A204.1 (cell line): ENCODE results near the gene COQ9.
A peak's percentile ranks its signal among the peaks of the same experiment; 100 is the strongest.
"Not testable (repeated sequence)": the region's sequence is repeated elsewhere in the genome, so short reads cannot be mapped to it uniquely, and the experiment has no call there.

Experiments
- FAIRE-seq: peaks from 2 replicates; lab custom pipeline; 2012; peaks lifted over from hg19 to GRCh38; lab: Jason Lieb, UNC

COQ9 gene, protein sequence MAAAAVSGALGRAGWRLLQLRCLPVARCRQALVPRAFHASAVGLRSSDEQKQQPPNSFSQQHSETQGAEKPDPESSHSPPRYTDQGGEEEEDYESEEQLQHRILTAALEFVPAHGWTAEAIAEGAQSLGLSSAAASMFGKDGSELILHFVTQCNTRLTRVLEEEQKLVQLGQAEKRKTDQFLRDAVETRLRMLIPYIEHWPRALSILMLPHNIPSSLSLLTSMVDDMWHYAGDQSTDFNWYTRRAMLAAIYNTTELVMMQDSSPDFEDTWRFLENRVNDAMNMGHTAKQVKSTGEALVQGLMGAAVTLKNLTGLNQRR

DNA sequence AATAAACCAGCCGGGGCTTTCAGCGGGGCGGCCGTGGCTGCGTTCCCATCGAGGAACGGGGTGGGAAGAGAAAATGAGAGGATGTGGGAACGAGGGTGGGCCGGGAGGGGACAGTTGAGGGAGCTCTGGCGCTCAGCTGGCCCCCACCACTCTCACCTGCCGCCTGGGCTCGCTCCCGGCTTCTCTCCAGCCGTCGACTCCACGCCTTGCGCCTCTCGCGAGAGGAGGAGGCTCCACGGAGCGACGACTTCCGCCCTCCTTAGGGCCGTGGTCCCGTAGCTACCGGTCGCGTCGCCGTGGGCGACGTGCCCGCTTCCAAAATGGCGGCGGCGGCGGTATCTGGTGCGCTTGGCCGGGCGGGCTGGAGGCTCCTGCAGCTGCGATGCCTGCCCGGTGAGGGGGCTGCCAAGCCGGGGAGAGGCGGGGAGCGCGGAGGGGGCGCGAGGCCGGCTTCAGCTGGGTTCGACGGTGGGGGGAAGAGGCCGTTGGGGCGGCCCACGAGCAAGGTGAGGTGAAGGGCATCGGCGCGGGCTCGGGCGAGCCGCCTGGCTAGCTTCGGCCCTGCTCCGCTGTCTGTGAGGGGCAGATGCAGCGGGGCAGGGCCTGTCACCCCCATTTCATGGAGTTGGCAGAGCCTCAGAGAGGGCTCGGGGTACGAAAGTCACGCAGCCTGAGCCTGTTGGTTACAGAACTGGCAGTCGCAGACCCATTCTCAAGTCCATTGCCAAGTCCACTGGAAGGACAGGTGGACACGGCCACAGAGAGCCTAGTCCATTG lies at the start of gene COQ9, which contains the start of gene CIAPIN1:
Gene COQ9, plus strand, starts transcription at position 294 of the 777 bp plus-strand sequence. Its CDS starts 27 bp downstream, at position 321.
Gene CIAPIN1, minus strand, starts transcription at position 200 of the 777 bp plus-strand sequence. CDS start 6,457 bp downstream, outside the sequence.
- no peak for FAIRE-seq

DNA sequence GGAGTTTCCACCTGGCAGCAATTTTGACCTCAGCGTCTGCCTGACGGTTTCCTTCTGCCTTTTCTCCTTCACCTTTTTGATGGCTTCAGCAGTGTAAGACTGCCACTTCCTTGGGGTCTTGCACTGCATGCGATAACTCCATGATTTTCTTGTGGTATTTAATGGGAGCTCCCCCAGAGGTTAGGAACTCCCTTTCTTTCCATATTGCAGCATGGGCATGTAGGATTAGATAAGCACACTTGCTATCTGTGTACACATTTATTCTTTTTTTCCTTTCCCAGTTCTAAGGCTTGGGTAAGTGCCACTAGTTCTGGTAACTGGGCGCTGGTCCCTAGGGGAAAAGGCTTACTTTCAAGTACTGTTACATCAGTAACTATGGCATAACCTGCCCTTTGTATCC lies 49.8 kb upstream of the COQ9 start:
- not testable (repeated sequence) for FAIRE-seq

DNA sequence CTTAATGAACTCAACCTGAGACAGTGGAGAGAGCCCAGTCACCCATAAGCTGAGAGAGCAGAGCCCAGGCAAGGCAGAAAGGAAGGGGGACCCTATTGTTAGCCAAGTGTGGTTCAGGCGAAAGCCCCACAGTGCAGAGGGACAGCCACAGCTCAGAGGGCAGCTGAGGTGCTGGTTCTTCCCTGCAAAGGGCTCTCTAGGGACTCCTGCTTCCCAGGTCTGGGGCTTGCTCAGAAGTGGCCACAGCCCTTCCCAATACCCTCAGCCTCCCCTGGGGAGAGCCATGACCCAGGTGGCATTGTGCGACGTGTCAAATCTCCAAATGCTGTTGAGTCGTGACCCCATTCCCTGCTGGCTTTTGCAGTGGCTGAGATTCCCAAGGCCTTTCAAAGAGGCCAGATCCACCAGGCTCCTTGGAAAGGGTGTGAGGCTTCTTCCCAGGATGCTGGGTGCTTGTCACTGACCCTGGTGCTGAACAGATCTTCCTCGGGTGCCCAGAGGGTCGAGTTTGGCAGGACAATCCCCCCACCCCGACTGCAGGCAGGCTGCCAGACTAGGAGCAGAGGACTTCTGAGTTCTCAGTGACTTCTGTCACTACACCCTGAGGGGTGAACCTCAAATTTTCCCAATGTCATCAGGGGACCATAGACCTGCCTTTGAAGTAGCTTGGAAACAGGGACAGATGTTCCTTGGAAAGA lies 45.2 kb upstream of the COQ9 start:
- no peak for FAIRE-seq

DNA sequence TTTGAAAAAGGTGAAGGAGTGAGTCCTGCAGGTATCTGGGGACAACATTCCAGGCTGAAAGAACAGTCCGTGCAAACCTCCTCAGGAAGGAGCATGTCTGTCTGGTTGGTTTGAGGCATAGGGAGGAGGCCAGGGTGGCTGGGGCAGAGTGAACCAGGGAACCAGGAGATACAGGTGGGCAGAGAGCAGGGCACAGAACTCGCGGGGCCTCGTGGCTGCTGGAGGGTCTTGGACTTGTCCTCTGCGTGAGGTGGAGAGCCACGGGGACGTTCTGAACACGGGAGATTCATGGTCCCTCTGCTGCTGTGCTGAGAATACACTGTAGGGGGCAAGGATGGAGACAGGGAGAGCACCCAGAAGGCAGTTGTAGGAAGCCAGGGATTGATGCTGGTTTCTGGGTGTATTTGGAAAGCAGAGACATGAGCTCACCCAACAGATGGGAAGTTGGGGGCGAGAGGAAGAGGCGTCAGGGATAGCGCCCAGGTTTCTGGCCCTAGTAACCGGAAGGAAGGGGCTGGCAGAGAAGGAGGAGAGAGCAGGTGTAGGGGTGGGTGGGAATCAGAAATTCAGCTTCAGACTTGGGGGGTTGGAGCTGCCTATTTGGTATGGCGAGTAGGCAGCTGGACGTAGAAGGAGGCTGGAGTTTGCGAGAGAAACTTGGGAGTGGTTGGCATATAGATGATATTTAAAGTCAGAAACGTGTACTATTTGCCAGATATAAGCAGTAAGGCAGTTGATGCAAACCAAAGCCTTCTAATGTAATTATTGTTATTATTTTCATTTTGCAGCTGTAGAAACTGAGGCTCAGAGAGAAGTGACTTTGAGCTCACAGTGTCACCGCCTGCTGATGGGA lies 43.1 kb upstream of the COQ9 start, which contains the start of gene CCL17:
Gene CCL17, plus strand, starts transcription at position 803 of the 853 bp plus-strand sequence. CDS start 9,166 bp downstream, outside the sequence.
- no peak for FAIRE-seq

DNA sequence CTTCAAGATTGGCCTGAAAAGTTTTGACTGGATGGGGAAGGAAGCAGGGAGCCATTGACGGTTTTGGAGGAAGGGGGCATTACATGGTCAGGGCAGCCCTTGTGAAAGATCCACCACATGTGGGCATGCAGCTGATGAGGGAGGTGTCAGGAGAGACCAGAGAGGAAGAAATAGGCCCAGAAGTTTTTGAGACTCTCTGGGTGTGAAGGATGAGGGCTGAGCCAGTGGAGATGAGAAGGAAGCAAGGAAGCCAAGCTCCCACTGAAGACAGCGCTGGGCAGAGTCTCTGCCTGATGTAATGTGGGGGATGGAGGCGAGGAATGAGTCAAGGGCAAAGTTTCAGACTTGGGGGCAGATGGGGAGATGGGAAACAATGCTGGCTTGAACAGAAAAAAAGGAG lies 42.2 kb upstream of the COQ9 start:
- FAIRE-seq: no peak

DNA sequence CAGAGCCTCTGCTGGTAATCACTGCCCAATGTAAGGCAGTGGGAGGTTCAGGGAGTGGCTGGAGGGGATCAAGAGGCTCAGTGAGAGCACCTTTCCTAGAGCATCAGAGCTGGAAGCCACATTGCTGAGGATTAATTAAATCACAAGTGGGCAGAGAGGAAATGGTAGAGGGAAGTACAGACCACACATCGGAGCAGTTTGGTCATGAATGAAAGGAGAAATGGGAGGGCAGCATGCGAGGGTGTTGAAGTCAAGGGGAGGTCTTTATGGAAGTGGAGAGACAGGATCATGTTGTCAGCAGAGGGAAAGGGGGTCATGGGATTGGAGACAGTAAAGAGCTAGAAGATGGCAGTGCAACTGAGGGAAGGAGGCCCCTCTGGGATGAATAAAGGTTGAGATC lies 40.4 kb upstream of the COQ9 start:
- no peak for FAIRE-seq

DNA sequence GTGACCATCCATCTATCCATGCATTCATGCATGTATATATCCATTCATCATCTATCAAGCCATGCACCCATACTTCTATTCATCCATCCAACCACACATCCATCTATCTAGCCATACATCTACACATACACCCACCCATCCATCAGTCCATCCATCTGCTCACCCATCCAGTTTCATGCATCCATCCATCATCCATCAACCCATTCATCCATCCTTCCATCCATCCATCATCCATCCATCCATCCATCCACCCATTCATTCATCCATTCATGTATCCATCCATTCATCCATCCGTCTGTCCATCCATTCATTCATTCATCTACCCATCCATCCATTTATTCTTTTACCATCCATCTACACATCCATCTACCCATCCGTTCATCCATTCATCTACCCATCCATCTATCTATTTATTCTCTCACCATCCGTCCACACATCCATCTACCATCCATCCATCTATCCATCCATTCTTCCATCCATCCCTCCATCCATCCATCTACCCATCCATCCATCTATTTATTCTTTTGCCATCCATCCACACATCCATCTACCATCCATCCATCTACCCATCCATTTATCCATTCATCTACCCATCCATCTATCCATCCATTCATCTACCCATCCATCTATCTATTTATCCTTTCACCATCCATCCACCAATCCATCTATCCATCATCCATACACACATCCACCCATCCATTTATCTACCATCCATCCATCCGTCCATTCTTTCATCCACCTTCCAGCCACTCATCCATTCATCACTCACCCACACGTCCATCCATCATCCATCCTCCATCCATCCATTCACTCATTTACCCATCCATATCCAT lies 39.5 kb upstream of the COQ9 start:
- FAIRE-seq: no peak

DNA sequence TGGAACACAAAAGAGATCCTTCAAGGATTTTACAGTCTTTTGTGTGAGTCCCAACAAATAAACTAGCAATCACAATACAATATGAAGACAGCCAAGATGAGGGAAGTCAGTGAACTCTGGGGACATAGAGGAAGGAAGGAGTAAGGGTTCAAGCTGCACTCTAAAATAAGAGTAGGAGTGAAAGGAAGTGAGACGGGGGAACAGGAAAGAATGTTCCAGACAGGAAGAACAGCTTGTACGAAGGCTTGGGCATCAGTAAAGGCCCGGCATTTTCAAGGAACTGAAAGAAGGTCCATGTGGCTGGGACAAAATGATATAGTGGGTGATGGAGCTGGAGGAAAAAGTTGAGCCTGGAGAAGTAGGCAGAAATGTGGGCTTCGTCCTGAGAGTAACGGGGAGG lies 38.2 kb upstream of the COQ9 start:
- no peak for FAIRE-seq

DNA sequence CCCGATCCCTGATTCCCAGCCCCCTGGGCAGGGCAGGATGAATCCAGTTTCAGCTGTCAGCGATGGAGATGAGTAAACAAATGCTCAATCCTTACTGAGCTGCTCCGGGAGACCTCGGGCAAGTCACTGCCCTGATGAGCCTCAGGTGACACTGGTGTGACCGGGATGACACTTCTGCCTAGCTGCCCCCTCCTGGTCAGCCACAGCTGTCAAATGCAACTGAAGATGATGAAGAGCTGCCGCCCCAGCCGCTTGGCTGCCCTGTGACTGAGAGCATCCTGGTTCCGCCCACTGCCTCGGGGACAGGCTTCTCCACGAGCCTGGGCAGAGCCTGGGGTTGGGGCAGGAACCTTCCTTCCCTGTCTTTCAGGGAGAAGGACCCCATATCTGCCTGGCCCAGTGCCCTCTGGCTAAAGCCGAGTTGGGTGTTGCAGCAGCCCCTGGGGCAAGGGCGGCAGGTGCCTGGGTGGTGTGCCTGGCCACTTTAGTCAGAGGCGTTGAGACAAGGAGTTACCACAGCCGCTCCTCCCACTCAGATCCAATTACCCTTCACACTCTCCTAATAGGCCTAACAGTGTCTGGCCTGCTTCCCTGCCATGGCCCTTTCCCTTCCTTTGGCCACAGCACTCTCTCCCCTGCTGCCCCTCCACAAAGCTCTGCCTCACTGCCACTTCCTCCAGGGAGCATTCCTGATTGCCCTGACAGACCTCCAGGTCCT lies 37.2 kb upstream of the COQ9 start:
- no peak for FAIRE-seq

DNA sequence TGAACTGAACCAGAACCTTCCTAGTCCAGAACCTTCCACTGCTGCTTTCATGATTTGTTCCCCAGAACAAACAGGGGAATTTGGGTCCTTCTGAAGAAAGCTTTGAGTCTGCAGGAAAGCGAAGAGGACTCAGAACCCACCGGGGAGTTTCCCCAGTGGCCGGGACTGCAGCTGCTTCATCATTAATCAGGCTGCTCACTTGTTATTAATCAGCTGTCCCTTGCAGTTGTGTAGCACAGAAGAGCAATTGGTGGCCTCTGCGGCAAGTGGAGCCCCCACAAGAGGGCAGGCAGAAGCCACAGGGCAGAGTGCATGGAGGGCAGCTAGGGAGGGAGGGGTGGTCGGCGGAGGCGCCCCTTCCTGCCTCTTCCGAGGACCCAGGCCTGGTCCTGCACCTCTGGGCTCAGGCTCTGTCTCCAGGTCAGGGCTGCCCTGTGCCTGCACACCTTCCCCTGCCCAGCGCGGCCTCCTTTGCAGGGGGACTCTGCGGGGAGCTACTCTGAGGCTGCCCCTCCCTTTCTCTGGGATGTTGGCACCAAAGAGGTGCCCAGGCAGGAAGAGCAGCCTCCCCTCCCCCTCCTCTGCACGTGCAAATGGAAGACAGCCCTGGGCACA lies 35.8 kb upstream of the COQ9 start:
- no peak for FAIRE-seq

DNA sequence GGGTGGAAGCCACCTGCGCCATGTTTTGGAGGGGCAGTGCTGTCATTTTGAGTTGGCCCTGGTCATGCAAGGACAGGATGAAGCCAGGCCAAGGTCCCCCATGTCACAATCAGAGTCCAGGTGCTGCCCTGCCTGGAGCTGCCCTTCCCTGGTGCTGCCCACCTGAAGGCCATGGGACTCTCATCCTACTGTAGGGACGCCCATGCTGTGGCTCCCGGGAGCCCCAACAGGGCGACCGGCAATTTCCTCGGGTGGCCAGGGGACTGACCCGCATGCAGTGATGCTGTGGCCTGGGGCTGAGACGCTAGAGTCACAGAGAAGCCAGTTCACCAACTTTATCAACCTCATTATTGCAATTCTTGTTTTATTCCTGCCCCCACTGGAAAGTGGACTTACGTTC lies 34.7 kb upstream of the COQ9 start:
- no peak for FAIRE-seq

DNA sequence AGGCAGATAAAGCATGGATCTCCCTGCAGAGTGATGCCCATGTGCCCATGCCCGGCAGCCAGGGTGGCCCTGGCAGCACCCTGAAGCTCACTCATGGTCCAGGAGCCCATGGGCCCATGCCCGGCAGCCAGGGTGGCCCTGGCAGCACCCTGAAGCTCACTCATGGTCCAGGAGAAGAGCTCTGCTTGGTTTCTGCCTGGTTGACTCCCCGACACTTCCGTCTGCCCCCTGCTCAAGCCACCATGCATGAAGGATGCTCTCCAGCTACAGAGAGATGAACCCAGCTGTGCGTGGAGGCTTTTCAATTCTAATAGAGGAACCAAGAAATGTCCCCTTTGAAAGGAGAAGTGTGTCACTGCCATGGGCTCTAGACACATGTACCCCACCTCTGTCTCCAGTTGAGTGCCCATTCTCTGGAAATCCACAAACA lies 34.0 kb upstream of the COQ9 start:
- no peak for FAIRE-seq

DNA sequence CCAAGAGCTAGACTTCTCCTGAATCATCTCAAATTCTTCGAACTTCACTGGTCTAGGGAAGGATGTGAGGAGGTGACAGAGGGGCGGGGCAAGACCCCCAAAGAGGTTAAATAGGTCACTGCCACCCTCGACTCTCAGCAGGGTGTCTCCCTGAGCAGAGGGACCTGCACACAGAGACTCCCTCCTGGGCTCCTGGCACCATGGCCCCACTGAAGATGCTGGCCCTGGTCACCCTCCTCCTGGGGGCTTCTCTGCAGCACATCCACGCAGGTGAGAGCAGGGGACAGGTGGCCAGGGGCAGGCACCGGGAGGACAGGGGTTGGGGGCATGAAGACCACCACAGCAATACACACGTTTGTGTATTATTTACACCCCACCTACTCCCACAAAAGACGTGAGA lies 33.5 kb upstream of the COQ9 start:
- FAIRE-seq: no peak

DNA sequence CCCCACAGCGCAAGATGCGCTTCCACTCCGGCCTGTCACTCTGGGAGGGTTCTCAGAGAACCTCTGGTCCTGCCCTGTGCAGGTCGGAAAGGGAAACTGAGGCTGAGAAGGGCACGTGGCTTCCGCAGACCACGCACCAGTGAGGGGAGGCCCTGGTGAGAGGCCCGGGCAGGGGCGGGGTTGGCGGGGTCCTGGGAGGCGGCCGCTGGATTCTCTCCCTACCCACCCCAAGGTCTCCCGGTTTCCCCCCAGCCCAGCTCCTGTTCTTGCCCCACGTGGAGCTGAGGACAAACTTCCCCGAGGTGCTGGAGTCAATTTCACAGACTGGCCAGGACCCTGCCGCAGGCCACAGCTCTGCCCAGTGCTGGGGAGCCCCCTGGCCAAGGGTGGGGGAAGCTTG lies 31.2 kb upstream of the COQ9 start:
- FAIRE-seq: no peak

DNA sequence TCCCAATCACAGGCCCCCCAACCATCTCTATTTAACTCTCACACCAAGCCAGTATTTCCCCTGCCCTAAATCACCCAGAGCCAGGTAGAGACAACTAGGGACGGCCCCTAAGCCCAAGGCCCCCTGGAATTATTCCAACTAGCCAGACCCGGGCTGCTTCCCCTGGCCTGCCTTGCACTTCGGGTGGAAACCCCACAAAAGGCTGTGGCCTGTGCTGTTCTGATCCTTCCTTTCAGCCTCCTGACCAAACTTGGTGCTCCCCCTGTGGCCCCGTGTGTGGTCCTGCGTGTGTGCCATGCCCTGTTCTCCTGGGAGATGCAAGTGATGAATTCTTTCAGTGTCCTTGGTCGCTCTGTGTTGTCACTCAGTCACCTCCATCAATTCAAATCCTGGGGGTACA lies 27.8 kb upstream of the COQ9 start:
- no peak for FAIRE-seq

DNA sequence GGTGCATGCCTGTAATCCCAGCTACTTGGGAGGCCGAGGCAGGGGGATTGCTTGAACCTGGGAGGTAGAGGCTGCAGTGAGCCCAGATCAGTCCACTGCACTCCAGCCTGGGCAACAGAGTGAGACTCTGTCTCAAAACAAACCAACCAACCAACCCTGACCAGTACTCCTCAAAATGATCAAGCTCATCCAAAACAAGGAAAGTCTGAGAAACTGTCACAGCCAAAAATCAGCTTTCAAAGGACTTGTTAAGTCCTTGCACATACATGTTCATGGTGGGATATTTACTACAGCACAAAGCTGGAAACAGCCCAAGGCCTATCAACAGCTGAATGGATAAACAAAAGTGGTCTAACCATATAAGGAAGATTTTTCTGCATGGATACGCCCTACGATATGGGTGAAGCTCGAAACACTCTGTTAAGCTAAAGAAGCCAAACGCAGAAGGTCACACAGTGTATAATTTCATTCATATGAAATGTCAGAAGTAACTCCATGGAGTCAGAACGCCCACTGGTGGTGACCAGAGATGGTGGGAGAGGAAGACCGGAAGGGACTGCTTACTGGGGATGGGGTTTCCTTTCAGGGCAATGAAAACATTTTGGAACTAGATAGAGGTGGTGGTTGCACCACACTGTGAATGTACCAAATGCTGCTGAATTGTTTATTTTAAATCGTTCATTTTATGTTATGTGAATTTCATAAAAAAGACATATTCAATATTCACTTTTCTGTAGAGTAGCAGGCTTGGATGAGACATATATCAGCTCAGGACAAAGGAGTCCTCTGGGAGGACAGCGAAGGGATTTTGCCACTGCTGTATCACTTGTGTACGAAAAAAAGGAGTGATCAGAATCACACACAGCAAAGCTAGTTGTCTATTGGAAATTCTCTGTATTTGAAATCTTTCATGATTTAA lies 25.0 kb upstream of the COQ9 start:
- FAIRE-seq: peak; percentile 41

DNA sequence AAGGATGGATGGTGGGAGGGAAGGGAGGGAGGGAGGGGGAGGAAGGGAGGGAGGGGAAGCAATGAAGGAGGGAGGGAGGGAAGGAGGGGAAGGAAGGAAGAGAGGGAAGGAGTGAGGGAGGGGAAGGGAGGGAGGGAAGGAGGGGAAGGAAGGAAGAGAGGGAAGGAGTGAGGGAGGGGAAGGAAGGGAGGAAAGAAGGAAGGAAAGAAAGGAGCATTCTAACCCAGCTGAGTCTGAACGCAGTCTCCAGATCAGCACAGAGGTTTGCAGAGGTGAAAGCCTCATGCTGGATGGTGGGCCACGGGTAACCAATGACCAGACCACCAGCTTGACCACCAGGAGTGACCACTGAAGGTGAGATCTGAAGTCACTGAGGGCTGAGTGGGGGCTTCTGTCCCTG lies 24.1 kb upstream of the COQ9 start:
- no peak for FAIRE-seq

DNA sequence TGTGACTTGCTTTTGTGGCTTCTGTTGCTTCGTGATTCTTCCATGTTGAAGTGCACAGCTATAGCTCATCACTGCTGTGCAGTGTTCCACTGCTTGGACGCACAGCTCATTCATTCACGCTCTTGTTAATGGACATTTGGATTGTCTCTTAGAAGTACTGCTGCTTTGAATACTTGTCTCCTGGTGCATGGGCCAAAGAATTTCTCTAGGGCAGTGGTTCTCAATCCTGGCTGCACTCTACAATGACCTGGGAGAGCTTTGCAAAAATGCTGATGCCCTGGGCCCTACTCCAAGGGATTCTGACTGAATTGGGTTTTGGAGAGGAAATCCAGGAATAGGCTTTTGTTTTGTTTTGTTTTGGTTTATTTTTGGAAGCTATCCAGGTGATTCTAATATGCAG lies 22.7 kb upstream of the COQ9 start:
- FAIRE-seq: no peak

DNA sequence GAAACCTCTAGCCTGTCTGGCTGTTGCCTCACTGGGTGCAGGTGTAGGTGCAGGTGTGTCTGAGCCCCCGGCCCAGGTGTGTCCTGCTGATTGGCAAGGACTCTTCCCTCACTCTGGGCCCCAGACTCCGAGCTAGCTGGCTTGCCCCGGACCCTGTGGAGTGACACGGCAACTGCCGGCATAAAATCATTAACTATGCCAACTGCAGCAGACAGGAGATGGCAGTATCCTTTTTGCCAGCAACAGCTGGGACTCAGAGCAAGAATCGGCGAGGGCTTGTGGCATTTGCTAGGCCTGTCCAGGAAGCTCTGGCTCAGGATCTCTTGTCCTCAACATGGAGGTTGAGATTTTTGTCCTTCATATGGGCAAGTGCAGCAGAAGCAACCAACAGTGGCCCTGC lies 20.9 kb upstream of the COQ9 start:
- no peak for FAIRE-seq
